Measurements from ENCODE around the gene PEX7.
"Not testable (repeated sequence)": the region's sequence is repeated elsewhere in the genome, so short reads cannot be mapped to it uniquely, and the experiment has no call there.

PEX7 gene

GRCh38 chr6:136784271-136784664 is 38.1 kb upstream of the PEX7 start:
- CTCF ChIA-PET: interaction anchor here (1.0 to 9.6 kb wide), 3 partner anchors 8 to 140 kb away, joined by 3 to 426 read pairs (median 10); partner anchors contain the start of gene MAP3K5
- peak overlapping the region; percentile 52 for H3K4me3 Mint-ChIP-seq
- no peaks in the 10 kb centered on the region for H3K27me3 Mint-ChIP-seq
- peaks cover 59% of the 10 kb centered on the region for H3K36me3 Mint-ChIP-seq
- H3K9me3 Mint-ChIP-seq: peaks cover 3% of the 10 kb centered on the region
- H3K4me1 Mint-ChIP-seq: peaks cover 83% of the 10 kb centered on the region
- no peak for DNase-seq
- H3K27ac Mint-ChIP-seq: no peak overlapping the region

- CTCF ChIA-PET: interaction anchor here (9.6 kb wide), 1 partner anchor 140 kb away, joined by 426 read pairs; no protein-coding TSS in a partner anchor
- Mint-ChIP-seq H3K27ac (peak overlapping the region; percentile 71), H3K27me3 (no peaks in the 10 kb centered on the region), H3K9me3 (peaks cover 3% of the 10 kb centered on the region), H3K36me3 (peaks cover 60% of the 10 kb centered on the region), H3K4me1 (peaks cover 83% of the 10 kb centered on the region), H3K4me3 (peak overlapping the region; percentile 48)
- peak; percentile 64 for DNase-seq
Observed at GRCh38 chr6:136784910-136785746, 37.3 kb upstream of the PEX7 start.

- Mint-ChIP-seq H3K27ac (peak overlapping the region; percentile 58), H3K4me1 (peaks cover 83% of the 10 kb centered on the region), H3K9me3 (peaks cover 3% of the 10 kb centered on the region), H3K36me3 (peaks cover 53% of the 10 kb centered on the region), H3K4me3 (no peak overlapping the region), H3K27me3 (no peaks in the 10 kb centered on the region)
- no peak for DNase-seq
- CTCF ChIA-PET: interaction anchor here (1.9 to 9.6 kb wide), 2 partner anchors 22 to 142 kb away, joined by 6 to 426 read pairs; no protein-coding TSS in a partner anchor
Observed at GRCh38 chr6:136786658-136787057, 35.7 kb upstream of the PEX7 start.

GRCh38 chr6:136787726-136788068 is 34.7 kb upstream of the PEX7 start:
- CTCF ChIA-PET: interaction anchor here (1.9 to 9.6 kb wide), 2 partner anchors 23 to 143 kb away, joined by 6 to 426 read pairs; no protein-coding TSS in a partner anchor
- Mint-ChIP-seq H3K27me3 (peaks cover 1% of the 10 kb centered on the region), H3K4me1 (peaks cover 75% of the 10 kb centered on the region), H3K36me3 (peaks cover 49% of the 10 kb centered on the region), H3K27ac (peak overlapping the region; percentile 92), H3K4me3 (peak overlapping the region; percentile 61), H3K9me3 (peaks cover 3% of the 10 kb centered on the region)
- DNase-seq: no peak

GRCh38 chr6:136788069-136788902 is 34.1 kb upstream of the PEX7 start:
- Mint-ChIP-seq H3K4me1 (peaks cover 72% of the 10 kb centered on the region), H3K36me3 (peaks cover 45% of the 10 kb centered on the region), H3K27me3 (peaks cover 3% of the 10 kb centered on the region), H3K9me3 (peaks cover 3% of the 10 kb centered on the region), H3K27ac (peak overlapping the region; percentile 92), H3K4me3 (peak overlapping the region; percentile 61)
- CTCF ChIA-PET: interaction anchor here (4.8 to 9.6 kb wide), 2 partner anchors 26 to 144 kb away, joined by 60 to 426 read pairs; no protein-coding TSS in a partner anchor
- DNase-seq: no peak

GRCh38 chr6:136789440-136789839 is 33.0 kb upstream of the PEX7 start:
- peak overlapping the region; percentile 90 for H3K4me3 Mint-ChIP-seq
- CTCF ChIA-PET: interaction anchor here (3.2 to 9.6 kb wide), 3 partner anchors 27 to 145 kb away, joined by 24 to 426 read pairs (median 60); no protein-coding TSS in a partner anchor
- H3K27ac Mint-ChIP-seq: not testable (repeated sequence)

GRCh38 chr6:136790411-136791295 is 31.7 kb upstream of the PEX7 start:
- H3K27ac Mint-ChIP-seq: peak overlapping the region; percentile 94
- H3K4me3 Mint-ChIP-seq: peak overlapping the region; percentile 90
- CTCF ChIA-PET: interaction anchor here (1.1 to 9.6 kb wide), 6 partner anchors 28 to 182 kb away, joined by 3 to 426 read pairs (median 19); no protein-coding TSS in a partner anchor
- DNase-seq: no peak
- H3K27me3 Mint-ChIP-seq: peaks cover 3% of the 10 kb centered on the region
- peaks cover 3% of the 10 kb centered on the region for H3K9me3 Mint-ChIP-seq
- H3K36me3 Mint-ChIP-seq: peaks cover 22% of the 10 kb centered on the region
- H3K4me1 Mint-ChIP-seq: peaks cover 52% of the 10 kb centered on the region

More at GRCh38 chr6:136789440-136789839, 33.0 kb upstream of the PEX7 start:
- Mint-ChIP-seq H3K4me1 (peaks cover 64% of the 10 kb centered on the region), H3K36me3 (peaks cover 34% of the 10 kb centered on the region)
- DNase-seq, H3K9me3 Mint-ChIP-seq, H3K27me3 Mint-ChIP-seq: not testable (repeated sequence)

- CTCF ChIA-PET: interaction anchor here (0.7 to 9.6 kb wide), 48 partner anchors 7 to 474 kb away, joined by 3 to 426 read pairs (median 6); no protein-coding TSS in a partner anchor
- Mint-ChIP-seq H3K36me3 (peaks cover 22% of the 10 kb centered on the region), H3K27ac (peak overlapping the region; percentile 94), H3K27me3 (peaks cover 3% of the 10 kb centered on the region), H3K4me1 (peaks cover 44% of the 10 kb centered on the region), H3K9me3 (peaks cover 3% of the 10 kb centered on the region), H3K4me3 (peak overlapping the region; percentile 90)
- DNase-seq: peak; percentile 72
Observed at GRCh38 chr6:136791296-136792094, 30.9 kb upstream of the PEX7 start.

GRCh38 chr6:136792095-136792409 is 30.3 kb upstream of the PEX7 start:
- H3K4me3 Mint-ChIP-seq: peak overlapping the region; percentile 90
- H3K36me3 Mint-ChIP-seq: peaks cover 20% of the 10 kb centered on the region
- peaks cover 40% of the 10 kb centered on the region for H3K4me1 Mint-ChIP-seq
- H3K27me3 Mint-ChIP-seq: peaks cover 3% of the 10 kb centered on the region
- H3K27ac Mint-ChIP-seq: peak overlapping the region; percentile 96
- peaks cover 3% of the 10 kb centered on the region for H3K9me3 Mint-ChIP-seq
- CTCF ChIA-PET: interaction anchor here (0.7 to 9.6 kb wide), 54 partner anchors 8 to 475 kb away, joined by 3 to 426 read pairs (median 5); no protein-coding TSS in a partner anchor
- DNase-seq: no peak

GRCh38 chr6:136792410-136793262 is 29.8 kb upstream of the PEX7 start, which contains the start of gene MAP3K5:
Gene MAP3K5 (minus strand): TSS chr6:136792477. CDS start chr6:136792157, 320 bp downstream.
- H3K4me3 Mint-ChIP-seq: peak within 1 kb of the TSS; percentile 90
- CTCF ChIA-PET: interaction anchor here (0.7 to 9.6 kb wide), 56 partner anchors 9 to 475 kb away, joined by 3 to 426 read pairs (median 5); no protein-coding TSS in a partner anchor
- peaks cover 34% of the 10 kb centered on the region for H3K4me1 Mint-ChIP-seq
- H3K36me3 Mint-ChIP-seq: peaks cover 14% of the 10 kb centered on the region
- peak within 1 kb of the TSS; percentile 96 for H3K27ac Mint-ChIP-seq
- peaks cover 3% of the 10 kb centered on the region for H3K27me3 Mint-ChIP-seq
- peak; percentile 95 for DNase-seq
- H3K9me3 Mint-ChIP-seq: peaks cover 3% of the 10 kb centered on the region

GRCh38 chr6:136793363-136793762 is 29.0 kb upstream of the PEX7 start:
- DNase-seq: no peak
- Mint-ChIP-seq H3K36me3 (peaks cover 7% of the 10 kb centered on the region), H3K4me1 (peaks cover 27% of the 10 kb centered on the region), H3K4me3 (peak overlapping the region; percentile 90), H3K9me3 (peaks cover 3% of the 10 kb centered on the region), H3K27me3 (peaks cover 6% of the 10 kb centered on the region), H3K27ac (no peak overlapping the region)
- CTCF ChIA-PET: interaction anchor here (1.4 to 9.6 kb wide), 9 partner anchors 20 to 242 kb away, joined by 4 to 426 read pairs (median 9); no protein-coding TSS in a partner anchor

Data from activated naive CD4-positive, alpha-beta T cell treated with anti-CD3 and anti-CD28 coated beads, Interleukin-2, amount 10 ng/mL, durations not matched to agents 7 days and 5 days (primary cell).